Hematopoietic multipotent progenitor cell treated with erythropoietin and hydrocortisone succinate and interleukin-3 and kit ligand, for 8 days (in vitro differentiated cells): Measurements from ENCODE around the gene PCLO.
"Not testable (repeated sequence)": the region's sequence is repeated elsewhere in the genome, so short reads cannot be mapped to it uniquely, and the experiment has no call there.

ENCODE experiments used
- DNase-seq: peaks from one replicate; pipeline ENCODE4 v3.0.0-alpha.2; 2015

The PCLO gene

DNA sequence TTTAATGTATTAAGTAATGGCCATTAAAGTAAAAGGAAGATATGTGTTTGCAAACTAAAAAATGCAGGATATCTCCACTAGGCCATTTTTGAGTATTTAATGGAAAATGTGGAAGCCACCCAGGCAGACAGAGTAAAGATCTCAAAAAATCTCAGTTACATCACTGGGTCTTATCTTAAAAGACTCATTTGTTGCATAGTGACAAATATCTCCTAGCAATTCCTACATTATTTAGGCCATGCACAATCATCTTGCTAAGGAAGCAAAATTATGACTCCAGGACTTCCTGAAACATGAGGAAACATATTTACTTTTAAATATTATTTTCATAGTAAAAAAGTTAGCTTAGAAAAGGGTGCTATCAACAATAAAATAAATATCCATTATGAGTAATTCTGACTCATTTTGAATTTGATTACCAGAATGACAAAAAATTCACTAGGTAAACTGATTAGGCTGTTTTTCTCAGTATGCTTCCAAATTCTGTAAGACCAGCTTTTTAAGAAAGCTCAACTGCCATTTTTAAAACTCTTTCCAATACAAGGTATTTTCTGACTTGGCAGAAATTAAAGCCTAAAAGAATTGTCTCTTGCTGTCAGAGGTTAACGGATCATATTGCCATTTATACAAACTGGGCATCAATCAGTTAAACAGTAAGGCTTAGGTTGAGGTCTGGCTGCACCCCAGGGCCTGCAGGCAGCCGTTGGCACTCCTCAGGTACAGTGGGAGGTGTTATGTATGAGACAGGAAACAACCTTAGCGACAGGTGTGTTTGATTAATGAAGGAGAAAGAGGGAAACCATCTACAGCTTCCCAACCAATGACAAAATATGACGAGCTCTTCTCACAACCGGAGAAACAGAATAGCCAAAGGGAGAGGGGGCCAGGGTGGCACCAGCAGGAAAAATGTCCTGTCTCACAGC lies 31.8 kb downstream of the PCLO start:
- no peak for DNase-seq

DNA sequence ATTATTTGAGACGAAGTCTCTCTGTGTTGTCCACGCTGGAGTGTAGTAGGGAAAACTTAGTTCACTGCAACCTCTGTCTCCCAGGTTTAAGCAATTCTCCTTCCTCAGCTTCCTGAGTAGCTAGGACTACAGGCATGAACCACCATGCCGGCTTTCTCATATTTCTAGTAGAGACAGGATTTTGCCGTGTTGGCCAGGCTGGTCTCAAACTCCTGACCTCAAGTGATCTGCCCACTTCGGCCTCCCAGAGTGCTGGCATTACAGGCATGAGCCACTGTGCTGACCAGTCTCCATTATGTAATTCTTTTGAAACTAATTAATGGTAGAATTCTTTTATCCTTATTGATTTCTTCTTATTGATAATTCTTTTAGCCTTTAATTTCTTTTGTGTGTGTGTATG lies 32.5 kb downstream of the PCLO start:
- no peak for DNase-seq

- no peak for DNase-seq
Observed at GRCh38 chr7:83119494-83119893, 43.2 kb downstream of the PCLO start.

DNA sequence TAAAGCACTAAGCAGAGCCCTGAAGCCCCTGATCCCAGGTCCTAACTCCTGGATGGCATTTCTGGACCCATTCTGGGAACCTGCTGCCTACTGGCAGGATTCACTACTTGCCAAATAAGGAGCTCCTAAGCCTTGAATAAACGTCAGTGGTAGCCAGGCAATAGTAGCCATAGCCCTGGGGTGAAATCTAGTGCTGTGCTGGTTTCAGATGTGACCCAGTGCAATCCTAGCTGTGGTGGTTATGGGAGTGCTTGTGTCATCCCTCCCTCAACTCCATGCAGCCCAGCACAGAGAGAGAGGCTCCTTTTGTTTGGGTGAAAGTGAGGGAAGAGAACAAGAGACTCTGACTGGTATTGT lies 43.7 kb downstream of the PCLO start:
- DNase-seq: no peak

DNA sequence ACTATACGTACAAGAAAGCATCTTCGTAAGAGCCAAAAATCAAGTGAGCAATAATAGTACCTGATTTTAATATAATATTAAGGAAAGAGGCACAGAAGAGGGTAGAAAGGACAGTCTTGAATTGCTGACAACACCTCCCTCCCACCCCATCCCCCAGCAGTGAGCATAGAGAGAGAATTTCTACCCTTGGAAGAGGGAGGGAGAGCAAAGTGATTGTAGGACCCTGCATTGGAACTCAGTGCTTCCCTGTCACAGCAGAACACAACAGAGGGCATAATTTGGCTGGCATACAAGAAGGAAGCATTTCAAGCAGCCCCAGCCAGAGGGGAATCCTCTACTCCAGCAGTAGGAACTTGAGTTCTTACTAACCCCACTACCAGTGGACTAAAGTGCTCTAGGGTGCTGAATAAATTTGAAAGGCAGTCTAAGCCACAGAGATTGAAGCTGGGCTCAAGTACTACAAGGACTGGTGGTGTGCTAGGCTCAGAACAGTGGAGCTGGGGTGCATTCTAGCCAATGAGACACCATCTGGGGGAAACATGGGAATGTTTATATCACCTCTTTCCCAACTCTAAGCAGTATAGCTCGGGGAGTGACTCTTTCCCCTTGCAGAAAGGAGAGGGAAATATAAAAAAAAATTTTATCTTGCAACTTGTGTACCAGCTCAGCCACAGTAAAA lies 44.2 kb downstream of the PCLO start:
- no peak for DNase-seq

- DNase-seq: no peak
Observed at GRCh38 chr7:83117466-83117865, 45.2 kb downstream of the PCLO start.

DNA sequence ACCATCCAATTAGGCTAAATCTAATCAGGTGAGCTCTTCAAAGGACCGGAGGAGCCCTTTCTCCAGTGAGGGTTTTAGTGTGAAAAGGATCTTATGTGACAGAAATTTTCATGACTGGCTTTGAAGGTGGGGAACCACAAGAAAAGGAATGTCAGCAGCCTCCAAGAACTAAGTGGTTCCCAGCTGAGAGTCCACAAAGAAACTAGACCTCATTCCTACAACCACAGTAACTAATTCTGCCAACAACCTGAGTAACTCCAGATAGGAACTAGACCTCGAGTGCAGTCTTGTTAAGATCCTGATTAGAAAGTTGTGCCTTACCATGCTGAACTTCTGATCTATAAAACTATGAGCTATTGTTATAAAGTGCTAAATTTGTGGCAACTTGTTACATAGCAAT lies 51.3 kb downstream of the PCLO start:
- no peak for DNase-seq

DNA sequence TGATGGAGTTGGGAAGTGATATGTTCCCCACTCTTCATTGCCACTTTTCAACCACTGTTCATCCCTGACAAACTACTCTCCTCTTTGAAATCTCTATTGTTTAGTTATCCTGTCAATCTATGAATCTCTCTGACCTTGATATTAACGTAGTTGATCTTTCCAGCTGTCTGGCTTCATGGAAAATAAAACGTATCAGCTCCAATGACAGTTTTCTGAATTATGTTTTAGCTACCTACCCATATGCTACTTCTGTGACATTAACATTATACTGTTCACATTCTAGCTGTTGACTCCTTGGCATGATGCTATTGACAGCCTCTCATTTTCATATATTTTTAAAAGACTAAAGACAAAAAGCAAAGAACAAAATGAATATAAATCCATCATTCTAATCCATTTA lies 53.3 kb downstream of the PCLO start:
- no peak for DNase-seq

DNA sequence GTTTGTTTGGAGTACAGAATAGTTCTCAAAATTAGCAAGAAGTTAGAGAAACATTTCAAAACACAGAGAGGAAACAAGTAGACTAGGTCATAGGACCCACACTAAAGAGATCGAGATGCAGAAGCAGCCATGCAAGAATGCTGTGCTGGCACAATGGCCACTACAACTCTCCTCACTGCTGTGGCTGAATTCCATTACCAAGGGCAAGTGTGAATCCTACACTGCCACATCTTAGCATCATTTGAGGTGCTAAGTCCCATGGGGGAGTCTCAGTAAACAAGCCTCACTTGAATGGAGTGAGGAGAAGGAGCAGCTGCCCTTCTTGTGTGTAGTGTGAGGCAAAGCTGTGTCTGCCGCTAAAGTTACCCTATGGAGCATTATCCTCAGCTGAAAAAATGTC lies 56.7 kb downstream of the PCLO start:
- no peak for DNase-seq

DNA sequence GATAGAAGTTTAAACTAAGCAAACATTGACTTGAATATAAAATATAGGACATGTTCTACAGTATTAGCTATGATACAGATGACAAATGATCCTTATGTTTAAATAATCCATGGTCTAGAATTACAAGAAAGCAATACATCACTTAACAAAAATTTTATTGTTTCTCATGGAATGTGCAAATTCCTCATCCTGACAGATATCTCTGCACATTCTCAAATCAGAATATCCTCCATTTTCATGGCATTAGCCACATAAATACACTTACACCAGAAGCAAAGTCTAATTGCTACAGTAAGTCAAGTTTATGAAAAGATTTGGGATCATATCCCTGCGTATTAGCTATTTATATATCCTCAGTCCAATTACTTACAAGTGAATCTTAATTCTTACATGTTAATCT lies 57.6 kb downstream of the PCLO start:
- DNase-seq: no peak

- no peak for DNase-seq
Observed at GRCh38 chr7:83101530-83101929, 61.2 kb downstream of the PCLO start.

- DNase-seq: no peak
Observed at GRCh38 chr7:83096065-83096580, 66.6 kb downstream of the PCLO start.

DNA sequence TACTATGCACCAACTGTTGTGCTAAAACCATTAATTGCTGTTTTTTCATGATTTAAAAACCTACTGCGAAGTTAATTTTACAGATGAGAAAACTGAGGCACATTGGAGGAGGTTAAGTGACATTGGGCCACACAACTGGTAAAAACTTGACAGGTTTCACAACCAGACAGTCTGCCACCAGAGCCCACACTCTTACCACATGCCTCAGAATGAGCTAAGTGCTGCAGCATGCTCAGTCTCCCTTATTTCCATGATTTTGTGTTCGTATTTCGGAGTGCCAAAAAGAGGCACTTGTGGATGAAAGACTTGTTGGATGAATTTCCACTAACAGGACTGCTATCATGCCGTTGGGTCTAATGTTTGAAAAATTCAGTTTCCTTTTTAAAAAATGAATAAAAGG lies 77.4 kb downstream of the PCLO start:
- DNase-seq: no peak

- not testable (repeated sequence) for DNase-seq
Observed at GRCh38 chr7:83079879-83080278, 82.8 kb downstream of the PCLO start.

- no peak for DNase-seq
Observed at GRCh38 chr7:83077328-83077727, 85.4 kb downstream of the PCLO start.

DNA sequence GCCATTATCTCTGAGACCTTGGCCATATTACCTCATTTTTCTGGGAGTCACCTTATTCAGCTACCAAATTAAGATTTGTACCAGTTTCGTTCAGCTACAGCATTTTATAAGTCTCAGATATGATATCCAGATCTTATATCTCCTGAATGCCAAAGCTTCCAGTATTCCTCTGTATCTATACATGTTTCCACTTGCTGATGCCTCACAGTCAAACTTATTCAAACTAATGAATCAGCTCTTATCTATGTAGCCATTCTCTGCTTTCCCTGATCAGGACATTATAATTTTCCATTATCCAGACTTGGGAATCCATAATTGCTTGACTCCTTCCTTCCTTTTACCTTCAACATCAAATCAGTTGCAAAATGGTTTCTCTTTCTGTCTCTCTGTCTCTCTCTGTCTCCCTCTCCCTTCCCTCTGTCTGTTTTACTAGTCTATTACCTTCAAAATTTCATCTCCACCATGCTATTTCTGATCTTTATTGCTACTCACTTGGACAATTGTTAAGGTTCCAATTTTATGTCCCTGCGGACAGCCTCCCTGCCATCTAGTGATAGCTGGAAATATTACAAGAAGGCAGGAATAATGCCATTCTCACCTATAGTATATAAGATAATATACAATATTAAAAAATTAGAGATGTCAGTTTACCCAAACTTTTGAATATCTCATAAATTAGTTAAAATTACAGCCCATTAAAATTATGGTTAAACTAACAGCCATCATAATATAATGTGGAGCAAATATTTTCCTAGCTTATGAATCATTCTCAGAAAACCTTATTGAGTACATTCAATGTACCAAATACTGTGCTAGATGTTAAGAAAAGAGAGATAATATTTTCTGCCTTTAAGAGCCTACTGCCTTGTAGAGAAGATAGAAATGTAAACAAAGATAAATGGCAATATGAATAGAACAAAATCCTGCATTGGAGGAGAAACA lies 89.8 kb downstream of the PCLO start:
- no peak for DNase-seq

- DNase-seq: peak; percentile 4
Observed at GRCh38 chr7:83065714-83066113, 97.0 kb downstream of the PCLO start.

DNA sequence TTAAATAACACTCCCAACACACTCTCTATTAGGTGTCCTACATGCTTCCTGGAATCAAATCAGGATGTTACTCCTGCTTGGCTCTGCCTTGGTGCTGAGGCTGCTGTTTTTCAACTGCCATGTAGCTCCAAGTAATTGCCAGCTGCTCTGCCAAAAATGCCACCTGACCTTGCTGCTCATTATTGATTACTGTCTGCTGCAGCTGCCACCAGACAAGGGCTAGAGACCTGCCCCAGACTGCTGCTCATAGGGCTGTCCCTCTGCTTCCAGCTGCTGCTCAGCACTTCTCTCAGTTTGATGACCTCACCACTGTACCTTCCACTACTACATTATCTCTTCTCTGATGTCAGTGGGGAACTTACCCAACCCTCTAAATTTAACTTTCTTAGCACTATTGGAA lies 102.5 kb downstream of the PCLO start:
- no peak for DNase-seq

DNA sequence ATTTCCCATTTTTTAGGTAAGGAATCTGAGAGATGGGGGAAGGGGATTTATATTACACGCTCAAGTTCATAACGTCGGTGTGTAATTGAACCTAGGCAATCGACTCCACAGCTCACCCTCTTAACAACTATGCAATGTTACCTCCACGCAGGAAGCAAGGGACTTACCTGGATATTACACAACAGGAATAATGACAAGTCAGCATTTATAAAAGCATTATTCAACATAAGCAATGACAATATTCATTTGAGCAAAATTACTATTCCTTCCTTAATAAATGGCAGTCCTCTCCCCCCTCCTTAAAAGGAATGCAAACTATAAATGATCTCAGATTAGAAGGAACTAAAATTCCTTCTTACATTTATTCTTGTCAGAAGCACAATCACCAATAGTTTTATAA lies 104.0 kb downstream of the PCLO start:
- DNase-seq: no peak

- no peak for DNase-seq
Observed at GRCh38 chr7:83055197-83055596, 107.5 kb downstream of the PCLO start.

GRCh38 chr7:83054472-83054871 lies 108.2 kb downstream of the PCLO start:
- DNase-seq: no peak

DNA sequence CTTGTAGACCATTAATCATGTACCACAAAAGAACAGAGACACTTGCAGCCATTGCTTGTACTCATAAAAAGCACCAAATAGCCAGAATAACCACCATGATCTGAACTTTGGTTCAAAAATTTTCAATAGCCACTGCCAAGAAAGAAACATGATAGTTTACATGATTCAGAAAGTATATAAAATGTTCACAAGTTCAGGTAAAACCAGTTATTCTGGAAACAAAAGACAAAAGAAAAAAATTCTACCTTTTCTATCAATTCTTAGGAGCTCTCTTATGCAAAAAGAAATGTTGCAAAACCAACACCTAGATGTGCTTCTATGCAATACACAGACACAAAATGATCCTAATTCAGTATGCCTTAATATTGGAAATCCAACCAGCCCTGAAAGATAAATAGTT lies 108.7 kb downstream of the PCLO start:
- no peak for DNase-seq

DNA sequence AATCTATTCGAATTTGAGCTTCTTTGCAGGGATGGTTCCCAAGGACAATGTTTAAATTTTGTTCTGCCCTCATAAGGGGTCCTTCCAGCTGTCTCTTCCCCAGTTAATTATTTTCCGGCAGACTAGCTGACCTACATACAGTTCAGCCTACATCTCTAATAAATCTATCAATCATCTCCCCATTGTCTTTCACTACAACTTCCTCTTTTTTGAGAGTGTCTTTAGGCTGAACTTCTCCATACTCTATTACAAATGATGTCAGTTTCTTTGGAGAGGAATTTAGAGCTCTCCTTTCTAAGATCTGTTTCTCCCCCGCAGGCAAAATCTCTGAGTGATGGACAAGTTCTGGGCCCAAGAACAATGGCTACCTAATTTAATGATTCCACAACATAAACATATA lies 122.2 kb downstream of the PCLO start:
- no peak for DNase-seq
